SK-MEL-5 (cell line): ENCODE results near the gene CHMP3. TPM values are rescaled to one million over a fixed set of nuclear protein-coding genes. Genes with fewer than 3 reads are reported as not detected.

Experiments
- small RNA-seq, 2 experiments: library from RNA; depleted of rRNA; stranded (forward); fragments of <200 nt; gene quantifications; one replicate each; pipeline ENCODE3, GENCODE V24; 2014
- total RNA-seq: library from RNA; depleted of rRNA; stranded (reverse); fragments of >200 nt; shearing (Covaris generic); gene quantifications from 2 replicates; pipeline ENCODE4 v1.2.3, GENCODE V29; 2014; rRNA removed

CHMP3 gene
- total RNA-seq, 1 experiment from 2014 or later: 116 TPM

Small RNA genes within 50 kb of the gene (small RNA-seq; reads per million reads assigned to genes)
- 0 reads per million in 2 experiments for gene RNU6-640P

Other genes with a start within 250 kb of the CHMP3 start
- 1.0 and 2.0 TPM in 2 replicates for gene REEP1, start 225.8 kb downstream of the CHMP3 start, total RNA-seq
- 35.6 and 45.1 TPM in 2 replicates for gene KDM3A, start 122.1 kb downstream of the CHMP3 start, total RNA-seq
- 11.2 and 13.4 TPM in 2 replicates for gene RNF103, start 60.4 kb upstream of the CHMP3 start, total RNA-seq
- gene RMND5A, start 156.8 kb upstream of the CHMP3 start, total RNA-seq: 61.8 and 62.1 TPM in 2 replicates
- 0.13 and 0.18 TPM in 2 replicates for gene CD8A, start 227.5 kb upstream of the CHMP3 start, total RNA-seq